ENCODE measurements around the gene AZIN2. TPM values are rescaled to one million over a fixed set of nuclear protein-coding genes. Genes with fewer than 3 reads are reported as not detected.
A peak's percentile ranks its signal among the peaks of the same experiment; 100 is the strongest.

The AZIN2 gene
- total and polyA plus RNA-seq, 10 of the 15 experiments (the other 5 are each of a cell fraction or from before 2014, with no cell fraction given) = 0.02 to 0.85 (median 0.23) TPM

GRCh38 chr1:33131191-33131590, 50.2 kb downstream of the AZIN2 start (continued):
- TF ChIP-seq SREBF2 (IDR thresholded peaks at IDR 0.05; ENCODE audit: low read length) (no peak), TARDBP (IDR thresholded peaks at IDR 0.05; ENCODE audit: borderline replicate concordance) (no peak)

- WGBS (ENCODE audit: insufficient coverage, insufficient replicate concordance, low lambda C conversion rate, missing lambda C conversion rate) = 72% methylated on average over 2 of the region's 2 CpGs
- H3K27me3 ChIP-seq (replicated peaks in 1 of 2; ENCODE audit: control insufficient read depth in 2 of 2, insufficient read depth in 2 of 2, low read length in 1 of 2) = no peaks in the 10 kb centered on the region
- H2AFZ ChIP-seq (ENCODE audit: control insufficient read depth, low read depth, low read length) = no peak overlapping the region
- H3K4me3 ChIP-seq = no peak overlapping the region
- intact Hi-C loops (cut with micrococcal nuclease; ENCODE audit: unreplicated experiment) (no loop called here), in situ Hi-C loops (cut with MboI) (no loop called here)
- peaks cover 2% of the 10 kb centered on the region for H3K79me2 ChIP-seq (ENCODE audit: control insufficient read depth, insufficient read depth, low read length)
- FAIRE-seq (no peak), DNase-seq (ENCODE audit: low read depth, low spot score) (no peak), ATAC-seq (no peak)
- BruUV-seq (replicated peaks) = no TSS peak
- CTCF ChIA-PET = interaction anchor here (0.9 to 2.3 kb wide), 3 partner anchors 23 to 339 kb away, joined by 3 to 8 read pairs (median 4); no protein-coding TSS in a partner anchor
- H4K20me1 ChIP-seq (ENCODE audit: control insufficient read depth, insufficient read depth) = no peaks in the 10 kb centered on the region
- POLR2A ChIA-PET = no interaction called here
- H3K4me1 ChIP-seq (ENCODE audit: control insufficient read depth, insufficient read depth, low read length) = peaks cover 12% of the 10 kb centered on the region
- SMC1A ChIA-PET (ENCODE audit: uncharacterized antibody, unreplicated experiment) = interaction anchor here (1.1 to 1.2 kb wide), 2 partner anchors 181 to 237 kb away, joined by 3 read pairs; no protein-coding TSS in a partner anchor
- no peaks in the 10 kb centered on the region for H3K9me3 ChIP-seq (replicated peaks; ENCODE audit: control insufficient read depth, insufficient read depth, low read length)
- TF ChIP-seq NFYB (IDR thresholded peaks at IDR 0.05; ENCODE audit: insufficient read depth, low read depth, low read length) (0 out of 2 replicates have a peak, but pooled peaks have one; percentile 9), CBX3 (IDR thresholded peaks at IDR 0.05; ENCODE audit: borderline replicate concordance, low read depth) (no peak), BMI1 (IDR thresholded peaks at IDR 0.05; ENCODE audit: borderline replicate concordance) (no peak)
- H3K36me3 ChIP-seq (ENCODE audit: control insufficient read depth in 2 of 2, insufficient read depth in 2 of 2, low read length in 1 of 2) = no peaks in the 10 kb centered on the region
- no peak overlapping the region for H3K27ac ChIP-seq (ENCODE audit: control insufficient read depth, insufficient read depth)
- H3K9ac ChIP-seq (ENCODE audit: control insufficient read depth, insufficient read depth, low read length) = no peak overlapping the region
- H3K4me2 ChIP-seq (ENCODE audit: control insufficient read depth, insufficient read depth) = no peak overlapping the region
- RAD21 ChIA-PET (ENCODE audit: unreplicated experiment) = no interaction called here
Measured at GRCh38 chr1:33132549-33132948, 51.6 kb downstream of the AZIN2 start.

GRCh38 chr1:33133478-33134105, 52.6 kb downstream of the AZIN2 start:
- 47% methylated on average over 10 of the region's 10 CpGs for WGBS (ENCODE audit: insufficient coverage, insufficient replicate concordance, low lambda C conversion rate, missing lambda C conversion rate)
- no peak overlapping the region for H3K4me3 ChIP-seq
- no TSS peak for BruUV-seq (replicated peaks)
- CTCF ChIA-PET = interaction anchor here (1.2 kb wide), 1 partner anchor 162 kb away, joined by 3 read pairs; no protein-coding TSS in a partner anchor
- DNase-seq (ENCODE audit: low read depth, low spot score) (no peak), ATAC-seq (no peak), FAIRE-seq (no peak)
- H3K4me2 ChIP-seq (ENCODE audit: control insufficient read depth, insufficient read depth) = no peak overlapping the region
- SMC1A ChIA-PET (ENCODE audit: uncharacterized antibody, unreplicated experiment) = no interaction called here
- in situ Hi-C loops (cut with MboI) (no loop called here), intact Hi-C loops (cut with micrococcal nuclease; ENCODE audit: unreplicated experiment) (no loop called here)
- peaks cover 1% of the 10 kb centered on the region; the same call in 1 of the 2 replicates for H3K79me2 ChIP-seq (ENCODE audit: control insufficient read depth, insufficient read depth, low read length)
- RAD21 ChIA-PET (ENCODE audit: unreplicated experiment) = no interaction called here
- H3K27ac ChIP-seq (ENCODE audit: control insufficient read depth, insufficient read depth) = no peak overlapping the region
- no peaks in the 10 kb centered on the region for H3K9me3 ChIP-seq (replicated peaks; ENCODE audit: control insufficient read depth, insufficient read depth, low read length)
- POLR2A ChIA-PET = no interaction called here
- H2AFZ ChIP-seq (ENCODE audit: control insufficient read depth, low read depth, low read length) = no peak overlapping the region
- H4K20me1 ChIP-seq (ENCODE audit: control insufficient read depth, insufficient read depth) = no peaks in the 10 kb centered on the region
- H3K9ac ChIP-seq (ENCODE audit: control insufficient read depth, insufficient read depth, low read length) = no peak overlapping the region
- H3K27me3 ChIP-seq (replicated peaks in 1 of 2; ENCODE audit: control insufficient read depth in 2 of 2, insufficient read depth in 2 of 2, low read length in 1 of 2) = no peaks in the 10 kb centered on the region
- peaks cover 6% of the 10 kb centered on the region for H3K4me1 ChIP-seq (ENCODE audit: control insufficient read depth, insufficient read depth, low read length)
- no peaks in the 10 kb centered on the region for H3K36me3 ChIP-seq (ENCODE audit: control insufficient read depth in 2 of 2, insufficient read depth in 2 of 2, low read length in 1 of 2)
- TF ChIP-seq FOXK2 (IDR thresholded peaks at IDR 0.05) (no peak), RELA (IDR thresholded peaks at IDR 0.05; ENCODE audit: borderline replicate concordance, partially characterized antibody) (no peak), SIX5 (IDR thresholded peaks at IDR 0.05; ENCODE audit: low read depth, low read length, severe bottlenecking) (no peak), EED (IDR thresholded peaks at IDR 0.05; ENCODE audit: low read depth) (no peak), ZNF217 (IDR thresholded peaks at IDR 0.05) (no peak), PKNOX1 (IDR thresholded peaks at IDR 0.05) (no peak), PML (IDR thresholded peaks at IDR 0.05; ENCODE audit: low read length) (no peak), CREB1 (IDR thresholded peaks at IDR 0.05; ENCODE audit: low read depth) (no peak), POU2F2 (IDR thresholded peaks at IDR 0.05; ENCODE audit: borderline replicate concordance, low read depth, low read length) (no peak), KDM1A (IDR thresholded peaks at IDR 0.05; ENCODE audit: borderline replicate concordance) (no peak), SUZ12 (IDR thresholded peaks at IDR 0.05; ENCODE audit: unreplicated experiment) (no peak), IRF4 (IDR thresholded peaks at IDR 0.05; ENCODE audit: low read depth, low read length) (no peak), STAT1 (conservative IDR thresholded peaks at IDR 0.05) (no peak)
